Heart right ventricle (tissue), 16 donors: Measurements from ENCODE around the gene RNF113B. TPM values are rescaled to one million over a fixed set of nuclear protein-coding genes. Genes with fewer than 3 reads are reported as not detected.

Experiments
- ATAC-seq, 8 donors: fragments of 200-7000 bp; cut with Tn5 transposase; one replicate each; pipeline ENCODE4 v1.9.1; 2020; ENCODE audit warnings: mild to moderate bottlenecking in 8 of 8, moderate library complexity in 8 of 8, moderate number of reproducible peaks in 1 of 8
- DNase-seq, 2 donors: peaks; one replicate each; pipeline ENCODE4 v3.0.0-alpha.2; 2020
- H3K27ac ChIP-seq, 10 donors: fragments of 200-600 bp; sonication (generic) in 2 of 10; one replicate each; pipeline versions ENCODE4 v1.5.0 to v1.8.0; 2020 to 2022; ENCODE audit warnings: mild to moderate bottlenecking in 3 of 10
- H3K27me3 ChIP-seq, 7 donors: fragments of 200-600 bp; one replicate each; pipeline ENCODE4 v1.8.0; 2021 to 2022; ENCODE audit warnings: mild to moderate bottlenecking in 2 of 7
- H3K36me3 ChIP-seq, 9 donors: fragments of 200-600 bp; sonication (generic) in 1 of 9; one replicate each; pipeline versions ENCODE4 v1.5.0 to v1.8.0; 2020 to 2022; ENCODE audit warnings: mild to moderate bottlenecking in 2 of 9
- H3K4me1 ChIP-seq, 9 donors: fragments of 200-600 bp; sonication (generic) in 1 of 9; one replicate each; pipeline versions ENCODE4 v1.5.0 to v1.8.0; 2020 to 2022; ENCODE audit warnings: mild to moderate bottlenecking in 4 of 9
- H3K4me3 ChIP-seq, 10 donors: fragments of 200-600 bp; sonication (generic) in 2 of 10; one replicate each; pipeline versions ENCODE4 v1.5.0 to v1.8.0; 2020 to 2022; ENCODE audit warnings: mild to moderate bottlenecking in 7 of 10, moderate library complexity in 2 of 10
- H3K9me3 ChIP-seq, 11 donors: fragments of 200-600 bp in 10 of 11; sonication (generic) in 2 of 11; one replicate each; pipeline versions ENCODE4 v1.5.0 to v1.8.0; 2013 to 2022; ENCODE audit warnings: mild to moderate bottlenecking in 2 of 11, control low read depth in 1 of 11, moderate library complexity in 1 of 11
- CTCF ChIP-seq, 9 donors: fragments of 200-600 bp; sonication (generic) in 2 of 9; IDR thresholded peaks; one replicate each; pipeline versions ENCODE4 v1.5.0 to v1.8.0; 2021 to 2022; ENCODE audit warnings: antibody characterized with exemption in 9 of 9, mild to moderate bottlenecking in 5 of 9, moderate library complexity in 1 of 9
- WGBS, 2 donors: extraction: QIAGEN DNeasy Blood & Tissue Kit; methylation state at CpG; one replicate each; pipeline ENCODE4 v1.1.7; 2013; ENCODE audit warnings: inconsistent platforms in 1 of 2; 5-methylcytosine and 5-hydroxymethylcytosine counted together
- intact Hi-C, 10 donors: fragments of 100-400 bp; cut with DNase I; formaldehyde crosslinking; loops; one replicate each; pipeline versions ENCODE4 v1.11.1 to v1.14.2; 2022
- polyA plus RNA-seq, 2 donors: library from polyadenylated mRNA; stranded (reverse); fragments of 200-250 nt; gene quantifications; one replicate each; pipeline ENCODE4 v1.2.3, GENCODE V29; 2013
- total RNA-seq, 10 donors: library from RNA; stranded (reverse); fragmentation: NEBNext Ultra II Directional in 3 of 10; extraction: Animal tissue kit (Norgen Biotek cat#: 25700) in 3 of 10; gene quantifications; one replicate each; pipeline versions ENCODE4 v1.2.1 to v1.2.4, GENCODE V29; 2021 to 2023
- donor health status: Arrhythmogenic right ventricular cardiomyopathy.
- donor health status: ischemic (EF 13 %, LVEDD 7.1; RV severe dilation, severe dysfunction).
- donor health status: healthy with polysubstance abuse.
- donor health status: DM: no; HTN: yes; CAD: no.
- donor health status: DM: no; HTN: no; CAD: no.
- donor health status: ischemic (EF 25% LVEDD 6.9; RV normal size, moderate dysfunction).
- donor health status: ischemic (EF 25% LVEDD 5.7; RV mildly dilated, moderate dysfunction).
- donor health status: healthy.
- donor health status: DM: yes; HTN: yes; CAD: no.
- donor health status: Ischemic cardiomyopathy.
- donor health status: ischemic (EF 35%, LVEDD 5.7; RV mildly dilated, moderate dysfunction).
- donor health status: nonischemic (EF 11% LVEDD 7.7; RV severe dilation, severe dysfunction).
- donor health status: DM: yes; HTN: yes; CAD: no.
- donor health status: PGD.
- donor health status: ischemic (EF 29% LVEDD 5.4; RV normal size, mild dysfunction).
- donor health status: nonischemic (EF 23%, LVEDD 6.1; RV moderate dilation, normal function).

The RNF113B gene
- total and polyA plus RNA-seq, 12 donors = not detected

- intact Hi-C loops = no loop called here
- no peak for TF ChIP-seq CTCF (IDR thresholded peaks at IDR 0.05)
- Histone ChIP-seq H3K4me3 (no peak overlapping the region), H3K36me3 (peaks cover 0 to 22% (median 0%) of the 10 kb centered on the region in 9 donors), H3K27me3 (no peaks in the 10 kb centered on the region), H3K4me1 (peaks cover 0 to 44% (median 25%) of the 10 kb centered on the region in 9 donors), H3K9me3 (no peaks in the 10 kb centered on the region), H3K27ac (peak overlapping the region in 4 of 10 donors; percentile 10 to 36 (median 24))
- DNase-seq (peak; percentile 47 to 63), ATAC-seq (peak; percentile 11 to 47 (median 32))
- WGBS, 2 donors = 19 to 21% methylated on average over 4 of the region's 4 CpGs
Observed at GRCh38 chr13:98216135-98216565, 39.1 kb upstream of the RNF113B start.

GRCh38 chr13:98215508-98215907 lies 38.4 kb upstream of the RNF113B start:
- WGBS, 2 donors = 96 to 97% methylated on average over 6 of the region's 6 CpGs
- peak overlapping the region in 3 of 10 donors; percentile 24 to 36 (median 24) for H3K27ac ChIP-seq
- H3K9me3 ChIP-seq = no peaks in the 10 kb centered on the region
- no peak for TF ChIP-seq CTCF (IDR thresholded peaks at IDR 0.05)
- intact Hi-C loops = no loop called here
- DNase-seq (no peak), ATAC-seq (no peak)
- no peak overlapping the region for H3K4me3 ChIP-seq
- H3K36me3 ChIP-seq = peaks cover 0 to 22% (median 0%) of the 10 kb centered on the region in 9 donors
- peaks cover 0 to 39% (median 19%) of the 10 kb centered on the region in 9 donors for H3K4me1 ChIP-seq
- no peaks in the 10 kb centered on the region for H3K27me3 ChIP-seq

GRCh38 chr13:98214707-98215106 lies 37.6 kb upstream of the RNF113B start:
- Histone ChIP-seq H3K9me3 (no peaks in the 10 kb centered on the region), H3K27ac (peak overlapping the region in 1 of 10 donors; percentile 61), H3K36me3 (peaks cover 0 to 22% (median 0%) of the 10 kb centered on the region in 9 donors), H3K4me1 (peaks cover 0 to 42% (median 19%) of the 10 kb centered on the region in 9 donors), H3K4me3 (no peak overlapping the region), H3K27me3 (no peaks in the 10 kb centered on the region)
- ATAC-seq = no peak
- TF ChIP-seq CTCF (IDR thresholded peaks at IDR 0.05) = no peak
- WGBS, 2 donors = 88 to 92% methylated on average over 6 of the region's 6 CpGs
- no peak for DNase-seq
- intact Hi-C loops = no loop called here

- 54% methylated on average over 16 of the region's 16 CpGs for WGBS, 2 donors
- DNase-seq = peak; percentile 23 to 26
- Histone ChIP-seq H3K4me3 (no peak overlapping the region), H3K4me1 (peaks cover 0 to 41% (median 19%) of the 10 kb centered on the region in 9 donors), H3K27me3 (no peaks in the 10 kb centered on the region), H3K36me3 (peaks cover 0 to 22% (median 0%) of the 10 kb centered on the region in 9 donors), H3K9me3 (no peaks in the 10 kb centered on the region), H3K27ac (peak overlapping the region in 3 of 10 donors; percentile 13 to 61 (median 41))
- TF ChIP-seq CTCF (IDR thresholded peaks at IDR 0.05) = no peak
- intact Hi-C loops = no loop called here
- ATAC-seq = peak in 6 of 8 donors; percentile 24 to 62 (median 48)
Observed at GRCh38 chr13:98214008-98214643, 37.1 kb upstream of the RNF113B start.
